HG03565 (cell line): ENCODE results near the gene CCIN.

Source experiments
- ATAC-seq: cut with Tn5 transposase; IDR thresholded peaks from one replicate; pipeline ENCODE4 v1.9.1; 2021; ENCODE audit warnings: mild to moderate bottlenecking, moderate library complexity; ENCODE audit not compliant: unreplicated experiment

Gene CCIN

GRCh38 chr9:36140086-36141084 lies 28.8 kb upstream of the CCIN start:
- no peak for ATAC-seq

GRCh38 chr9:36141288-36141687 lies 27.9 kb upstream of the CCIN start:
- no peak for ATAC-seq

- no peak for ATAC-seq
Measured at GRCh38 chr9:36141761-36142160, 27.4 kb upstream of the CCIN start.

- no peak for ATAC-seq
Measured at GRCh38 chr9:36142510-36143244, 26.5 kb upstream of the CCIN start.

GRCh38 chr9:36143245-36143641 lies 25.9 kb upstream of the CCIN start:
- ATAC-seq, result no peak

GRCh38 chr9:36144309-36145232 lies 24.6 kb upstream of the CCIN start:
- no peak for ATAC-seq

GRCh38 chr9:36145970-36146369 lies 23.2 kb upstream of the CCIN start:
- ATAC-seq, result no peak

GRCh38 chr9:36146651-36147050 lies 22.5 kb upstream of the CCIN start:
- ATAC-seq, result no peak

GRCh38 chr9:36147441-36148175 lies 21.6 kb upstream of the CCIN start:
- ATAC-seq, result no peak

GRCh38 chr9:36148311-36149051 lies 20.7 kb upstream of the CCIN start:
- ATAC-seq, result peak; percentile 47

GRCh38 chr9:36149197-36149596 lies 20.0 kb upstream of the CCIN start:
- no peak for ATAC-seq

GRCh38 chr9:36150574-36151315 lies 18.4 kb upstream of the CCIN start:
- ATAC-seq, result no peak

GRCh38 chr9:36151316-36152210 lies 17.6 kb upstream of the CCIN start:
- ATAC-seq, result peak; percentile 63

- ATAC-seq, result no peak
Measured at GRCh38 chr9:36152741-36153438, 16.3 kb upstream of the CCIN start.

GRCh38 chr9:36153746-36154145 lies 15.4 kb upstream of the CCIN start:
- ATAC-seq, result no peak

- no peak for ATAC-seq
Measured at GRCh38 chr9:36154331-36154952, 14.7 kb upstream of the CCIN start.

- no peak for ATAC-seq
Measured at GRCh38 chr9:36156116-36156515, 13.1 kb upstream of the CCIN start.
